ENCODE results near the gene ATM.

GRCh38 chr11:108368134-108368533 lies 145.3 kb downstream of the ATM start:
- TF ChIP-seq CTCF (IDR thresholded peaks at IDR 0.05): no peak
- no peak for TF ChIP-seq POLR2A (IDR thresholded peaks at IDR 0.05)

Measured in body of pancreas (tissue), 4 donors.